K562 (cell line): ENCODE data around the gene WDR93. TPM values are rescaled to one million over a fixed set of nuclear protein-coding genes. Genes with fewer than 3 reads are reported as not detected.
A peak's percentile ranks its signal among the peaks of the same experiment; 100 is the strongest.

Experiments used
- CBFA2T2 ChIP-seq: fragments of 450-650 bp; conservative IDR thresholded peaks from 2 replicates; pipeline ENCODE4 v1.6.1; 2017; ENCODE audit warnings: mild to moderate bottlenecking
- FOXK2 ChIP-seq, 2 experiments: fragments of 450-650 bp; IDR thresholded peaks in 1 of 2; conservative IDR thresholded peaks in 1 of 2; 2 replicates each; pipeline ENCODE4 v1.6.1; 2016; ENCODE audit warnings: low read depth in 2 of 2, mild to moderate bottlenecking in 1 of 2
- IRF9 ChIP-seq: fragments of 450-650 bp; IDR thresholded peaks from 2 replicates; pipeline ENCODE4 v1.6.1; 2016; ENCODE audit warnings: missing biosample characterization, missing genetic modification characterization
- NFE2L1 ChIP-seq: fragments of 450-650 bp; IDR thresholded peaks from 2 replicates; pipeline ENCODE4 v1.6.1; 2016; ENCODE audit warnings: missing genetic modification characterization, low read depth, mild to moderate bottlenecking, missing compliant biosample characterization, moderate library complexity, borderline replicate concordance
- SMARCA5 ChIP-seq: fragments of 450-650 bp; IDR thresholded peaks from 2 replicates; pipeline ENCODE4 v1.6.1; 2016
- SOX6 ChIP-seq: fragments of 450-650 bp; IDR thresholded peaks from 2 replicates; pipeline ENCODE4 v1.6.1; 2014; ENCODE audit warnings: mild to moderate bottlenecking
- TCFL5 ChIP-seq: fragments of 250-450 bp; sonication (Bioruptor Pico); conservative IDR thresholded peaks from 2 replicates; pipeline ENCODE4 v1.6.1; 2021; ENCODE audit warnings: mild to moderate bottlenecking, moderate library complexity, matching md5 sums
- TEAD4 ChIP-seq, 2 experiments: sonication (generic) in 1 of 2; formaldehyde crosslinking in 1 of 2; IDR thresholded peaks; 2 replicates each; pipeline versions ENCODE4 v1.6.1 to v1.8.0; 2012 to 2022; ENCODE audit warnings: borderline replicate concordance in 1 of 2, inconsistent platforms in 1 of 2, low read length in 1 of 2, mild to moderate bottlenecking in 1 of 2, missing genetic modification reagents in 1 of 2
- ZNF134 ChIP-seq: fragments of 250-450 bp; sonication (Bioruptor Pico); conservative IDR thresholded peaks from 2 replicates; pipeline ENCODE4 v1.4.0; 2020
- ZNF395 ChIP-seq: fragments of 200-800 bp; sonication (Bioruptor generic); IDR thresholded peaks from 2 replicates; pipeline ENCODE4 v1.6.1; 2017; ENCODE audit warnings: missing genetic modification characterization, missing compliant biosample characterization
- ZNF699 ChIP-seq: fragments of 250-450 bp; sonication (Bioruptor Pico); IDR thresholded peaks from 2 replicates; pipeline ENCODE4 v1.8.0; 2021; ENCODE audit warnings: mild to moderate bottlenecking, moderate library complexity; ENCODE audit not compliant: insufficient replicate concordance
- ZNF780A ChIP-seq: fragments of 250-450 bp; sonication (Bioruptor Pico); IDR thresholded peaks from 2 replicates; pipeline ENCODE4 v1.5.0; 2021; ENCODE audit warnings: mild to moderate bottlenecking
- polyA plus RNA-seq, 8 experiments: library from polyadenylated mRNA; depleted of rRNA in 4 of 8; stranded (reverse) in 5 of 8; unstranded in 3 of 8; fragments of >200 nt; fragmentation: Nextera tagmentation in 2 of 8; fragmentation: Illumina TruSeq in 1 of 8; extraction: Ambion mirVana in 2 of 8; extraction: Trizol in 1 of 8; gene quantifications; 2 replicates each; pipeline versions ENCODE4 v1.2.1 to v1.2.3, GENCODE V29; 2011 to 2014; ENCODE audit warnings: inconsistent platforms in 1 of 8, missing spikeins in 1 of 8
- total RNA-seq, 7 experiments: library from RNA; depleted of rRNA in 6 of 7; stranded (reverse); fragments of >200 nt in 6 of 7; fragmentation: Illumina TruSeq in 2 of 7; extraction: Trizol in 2 of 7; gene quantifications; 2 replicates each; pipeline versions ENCODE4 v1.2.1 to v1.2.3, GENCODE V29; 2011 to 2021; ENCODE audit warnings: low replicate concordance in 1 of 7
- TF ChIP-seq, protein P1 (sequence below), 2 experiments: fragments of 200-800 bp in 1 of 2; sonication (Bioruptor generic) in 1 of 2; sonication (generic) in 1 of 2; formaldehyde crosslinking in 1 of 2; IDR thresholded peaks in 1 of 2; conservative IDR thresholded peaks in 1 of 2; 2 replicates each; pipeline versions ENCODE4 v1.5.0 to v1.6.1; 2016 to 2020; ENCODE audit warnings: missing compliant biosample characterization in 1 of 2, missing genetic modification characterization in 1 of 2, missing genetic modification reagents in 1 of 2
- TF ChIP-seq, protein P2 (sequence below): fragments of 250-450 bp; sonication (Bioruptor Pico); IDR thresholded peaks from 2 replicates; pipeline ENCODE4 v1.4.0; 2020; ENCODE audit warnings: mild to moderate bottlenecking, moderate library complexity
- TF ChIP-seq, protein P3 (sequence below): sonication (generic); formaldehyde crosslinking; IDR thresholded peaks from 2 replicates; pipeline ENCODE4 v1.8.1; 2023; ENCODE audit warnings: mild to moderate bottlenecking, missing genetic modification reagents

WDR93 gene
- total and polyA plus RNA-seq, 9 of the 15 experiments (the other 6 are each of a cell fraction or from before 2014, with no cell fraction given): not detected

GRCh38 chr15:89781891-89782618 is 91.4 kb downstream of the WDR93 start (continued):
- TF ChIP-seq, protein P1, sequence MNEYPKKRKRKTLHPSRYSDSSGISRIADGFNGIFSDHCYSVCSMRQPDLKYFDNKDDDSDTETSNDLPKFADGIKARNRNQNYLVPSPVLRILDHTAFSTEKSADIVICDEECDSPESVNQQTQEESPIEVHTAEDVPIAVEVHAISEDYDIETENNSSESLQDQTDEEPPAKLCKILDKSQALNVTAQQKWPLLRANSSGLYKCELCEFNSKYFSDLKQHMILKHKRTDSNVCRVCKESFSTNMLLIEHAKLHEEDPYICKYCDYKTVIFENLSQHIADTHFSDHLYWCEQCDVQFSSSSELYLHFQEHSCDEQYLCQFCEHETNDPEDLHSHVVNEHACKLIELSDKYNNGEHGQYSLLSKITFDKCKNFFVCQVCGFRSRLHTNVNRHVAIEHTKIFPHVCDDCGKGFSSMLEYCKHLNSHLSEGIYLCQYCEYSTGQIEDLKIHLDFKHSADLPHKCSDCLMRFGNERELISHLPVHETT (CRISPR knock-in tag; conservative IDR thresholded peaks at IDR 0.05 in 1 of 2, IDR thresholded peaks at IDR 0.05 in 1 of 2): peak in 1 of 2 experiments; percentile 99; a peak in 2 of 4 replicates
- TF ChIP-seq ZNF134 (CRISPR knock-in tag): peak; percentile 91
- TF ChIP-seq FOXK2 (conservative IDR thresholded peaks at IDR 0.05 in 1 of 2, IDR thresholded peaks at IDR 0.05 in 1 of 2; ENCODE audit: low read depth in 2 of 2): no peak
- TF ChIP-seq, protein P2, sequence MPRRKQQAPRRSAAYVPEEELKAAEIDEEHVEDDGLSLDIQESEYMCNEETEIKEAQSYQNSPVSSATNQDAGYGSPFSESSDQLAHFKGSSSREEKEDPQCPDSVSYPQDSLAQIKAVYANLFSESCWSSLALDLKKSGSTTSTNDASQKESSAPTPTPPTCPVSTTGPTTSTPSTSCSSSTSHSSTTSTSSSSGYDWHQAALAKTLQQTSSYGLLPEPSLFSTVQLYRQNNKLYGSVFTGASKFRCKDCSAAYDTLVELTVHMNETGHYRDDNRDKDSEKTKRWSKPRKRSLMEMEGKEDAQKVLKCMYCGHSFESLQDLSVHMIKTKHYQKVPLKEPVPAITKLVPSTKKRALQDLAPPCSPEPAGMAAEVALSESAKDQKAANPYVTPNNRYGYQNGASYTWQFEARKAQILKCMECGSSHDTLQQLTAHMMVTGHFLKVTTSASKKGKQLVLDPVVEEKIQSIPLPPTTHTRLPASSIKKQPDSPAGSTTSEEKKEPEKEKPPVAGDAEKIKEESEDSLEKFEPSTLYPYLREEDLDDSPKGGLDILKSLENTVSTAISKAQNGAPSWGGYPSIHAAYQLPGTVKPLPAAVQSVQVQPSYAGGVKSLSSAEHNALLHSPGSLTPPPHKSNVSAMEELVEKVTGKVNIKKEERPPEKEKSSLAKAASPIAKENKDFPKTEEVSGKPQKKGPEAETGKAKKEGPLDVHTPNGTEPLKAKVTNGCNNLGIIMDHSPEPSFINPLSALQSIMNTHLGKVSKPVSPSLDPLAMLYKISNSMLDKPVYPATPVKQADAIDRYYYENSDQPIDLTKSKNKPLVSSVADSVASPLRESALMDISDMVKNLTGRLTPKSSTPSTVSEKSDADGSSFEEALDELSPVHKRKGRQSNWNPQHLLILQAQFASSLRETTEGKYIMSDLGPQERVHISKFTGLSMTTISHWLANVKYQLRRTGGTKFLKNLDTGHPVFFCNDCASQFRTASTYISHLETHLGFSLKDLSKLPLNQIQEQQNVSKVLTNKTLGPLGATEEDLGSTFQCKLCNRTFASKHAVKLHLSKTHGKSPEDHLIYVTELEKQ (CRISPR knock-in tag): peak; percentile 96
- peak; percentile 67 for TF ChIP-seq NFE2L1
- peak; percentile 32; the same call in 1 of the 2 replicates for TF ChIP-seq SOX6
- no peak for TF ChIP-seq SMARCA5
- TF ChIP-seq, protein P3, sequence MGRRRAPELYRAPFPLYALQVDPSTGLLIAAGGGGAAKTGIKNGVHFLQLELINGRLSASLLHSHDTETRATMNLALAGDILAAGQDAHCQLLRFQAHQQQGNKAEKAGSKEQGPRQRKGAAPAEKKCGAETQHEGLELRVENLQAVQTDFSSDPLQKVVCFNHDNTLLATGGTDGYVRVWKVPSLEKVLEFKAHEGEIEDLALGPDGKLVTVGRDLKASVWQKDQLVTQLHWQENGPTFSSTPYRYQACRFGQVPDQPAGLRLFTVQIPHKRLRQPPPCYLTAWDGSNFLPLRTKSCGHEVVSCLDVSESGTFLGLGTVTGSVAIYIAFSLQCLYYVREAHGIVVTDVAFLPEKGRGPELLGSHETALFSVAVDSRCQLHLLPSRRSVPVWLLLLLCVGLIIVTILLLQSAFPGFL (CRISPR knock-in tag): no peak
- peak; percentile 99 for TF ChIP-seq IRF9 (tag)
- TF ChIP-seq TEAD4 (IDR thresholded peaks at IDR 0.05; ENCODE audit: low read length): 0 out of 2 replicates have a peak, but pooled peaks have one; percentile 14
- no peak for TF ChIP-seq TEAD4 (CRISPR knock-in tag; IDR thresholded peaks at IDR 0.05; ENCODE audit: borderline replicate concordance)
- TF ChIP-seq CBFA2T2: no peak
- TF ChIP-seq ZNF780A (CRISPR knock-in tag): 0 out of 2 replicates have a peak, but pooled peaks have one; percentile 66
- TF ChIP-seq ZNF395 (CRISPR knock-in tag): peak; percentile 99
- TF ChIP-seq ZNF699: peak; percentile 77
- TF ChIP-seq TCFL5 (CRISPR knock-in tag): peak; percentile 97
